Measurements from ENCODE around the gene SLC38A10.

Gene SLC38A10

GRCh38 chr17:81238490-81238814 lies 56.7 kb downstream of the SLC38A10 start:
- Histone ChIP-seq H3K27me3 (ENCODE audit: control insufficient read depth, insufficient read depth, low read length) (no peaks in the 10 kb centered on the region), H3K4me1 (ENCODE audit: control insufficient read depth, insufficient read depth, low read length) (peaks cover 7% of the 10 kb centered on the region), H3K9me3 (ENCODE audit: control insufficient read depth, insufficient read depth, low read length) (no peaks in the 10 kb centered on the region), H3K27ac (ENCODE audit: low read length) (no peak overlapping the region), H3K4me3 (ENCODE audit: low read length) (peak overlapping the region; percentile 94), H3K36me3 (ENCODE audit: control insufficient read depth, insufficient read depth, low read length) (0 out of 2 replicates have a peak, but pooled peaks cover 4% of the 10 kb centered on the region)
- WGBS (ENCODE audit: insufficient coverage, insufficient read length): no CpG with 5 or more reads among the region's 26 CpGs
- DNase-seq (ENCODE audit: low read depth, low spot score): no peak

GRCh38 chr17:81237591-81238489 lies 57.3 kb downstream of the SLC38A10 start:
- Histone ChIP-seq H3K4me1 (ENCODE audit: control insufficient read depth, insufficient read depth, low read length) (peaks cover 7% of the 10 kb centered on the region), H3K36me3 (ENCODE audit: control insufficient read depth, insufficient read depth, low read length) (0 out of 2 replicates have a peak, but pooled peaks cover 4% of the 10 kb centered on the region), H3K9me3 (ENCODE audit: control insufficient read depth, insufficient read depth, low read length) (no peaks in the 10 kb centered on the region), H3K27me3 (ENCODE audit: control insufficient read depth, insufficient read depth, low read length) (no peaks in the 10 kb centered on the region), H3K27ac (ENCODE audit: low read length) (no peak overlapping the region), H3K4me3 (ENCODE audit: low read length) (peak overlapping the region; percentile 94; the same call in 1 of the 2 replicates)
- no CpG with 5 or more reads among the region's 36 CpGs for WGBS (ENCODE audit: insufficient coverage, insufficient read length)
- no peak for DNase-seq (ENCODE audit: low read depth, low spot score)

GRCh38 chr17:81236784-81237183 lies 58.3 kb downstream of the SLC38A10 start:
- WGBS (ENCODE audit: insufficient coverage, insufficient read length): no CpG with 5 or more reads among the region's 21 CpGs
- H3K27me3 ChIP-seq (ENCODE audit: control insufficient read depth, insufficient read depth, low read length): no peaks in the 10 kb centered on the region
- H3K4me3 ChIP-seq (ENCODE audit: low read length): no peak overlapping the region
- H3K27ac ChIP-seq (ENCODE audit: low read length): no peak overlapping the region
- H3K36me3 ChIP-seq (ENCODE audit: control insufficient read depth, insufficient read depth, low read length): peaks cover 4% of the 10 kb centered on the region; the same call in 1 of the 2 replicates
- peaks cover 5% of the 10 kb centered on the region for H3K4me1 ChIP-seq (ENCODE audit: control insufficient read depth, insufficient read depth, low read length)
- no peak for DNase-seq (ENCODE audit: low read depth, low spot score)
- no peaks in the 10 kb centered on the region for H3K9me3 ChIP-seq (ENCODE audit: control insufficient read depth, insufficient read depth, low read length)

GRCh38 chr17:81235822-81236740 lies 59.0 kb downstream of the SLC38A10 start:
- peaks cover 5% of the 10 kb centered on the region for H3K36me3 ChIP-seq (ENCODE audit: control insufficient read depth, insufficient read depth, low read length)
- H3K4me3 ChIP-seq (ENCODE audit: low read length): no peak overlapping the region
- no peak overlapping the region for H3K27ac ChIP-seq (ENCODE audit: low read length)
- H3K9me3 ChIP-seq (ENCODE audit: control insufficient read depth, insufficient read depth, low read length): no peaks in the 10 kb centered on the region
- no peaks in the 10 kb centered on the region for H3K27me3 ChIP-seq (ENCODE audit: control insufficient read depth, insufficient read depth, low read length)
- no CpG with 5 or more reads among the region's 32 CpGs for WGBS (ENCODE audit: insufficient coverage, insufficient read length)
- no peak for DNase-seq (ENCODE audit: low read depth, low spot score)
- H3K4me1 ChIP-seq (ENCODE audit: control insufficient read depth, insufficient read depth, low read length): peaks cover 5% of the 10 kb centered on the region

GRCh38 chr17:81234940-81235821 lies 59.9 kb downstream of the SLC38A10 start:
- Histone ChIP-seq H3K27ac (ENCODE audit: low read length) (no peak overlapping the region), H3K4me1 (ENCODE audit: control insufficient read depth, insufficient read depth, low read length) (peaks cover 5% of the 10 kb centered on the region), H3K36me3 (ENCODE audit: control insufficient read depth, insufficient read depth, low read length) (peaks cover 8% of the 10 kb centered on the region), H3K4me3 (ENCODE audit: low read length) (no peak overlapping the region), H3K9me3 (ENCODE audit: control insufficient read depth, insufficient read depth, low read length) (no peaks in the 10 kb centered on the region), H3K27me3 (ENCODE audit: control insufficient read depth, insufficient read depth, low read length) (no peaks in the 10 kb centered on the region)
- WGBS (ENCODE audit: insufficient coverage, insufficient read length): no CpG with 5 or more reads among the region's 26 CpGs
- DNase-seq (ENCODE audit: low read depth, low spot score): no peak

- no CpG with 5 or more reads among the region's 13 CpGs for WGBS (ENCODE audit: insufficient coverage, insufficient read length)
These were observed 60.6 kb downstream of the SLC38A10 start for GRCh38 chr17:81234506-81234855.

GRCh38 chr17:81233811-81234505 lies 61.1 kb downstream of the SLC38A10 start:
- H3K27me3 ChIP-seq (ENCODE audit: control insufficient read depth, insufficient read depth, low read length): no peaks in the 10 kb centered on the region
- H3K4me3 ChIP-seq (ENCODE audit: low read length): no peak overlapping the region
- no peak overlapping the region for H3K27ac ChIP-seq (ENCODE audit: low read length)
- peaks cover 8% of the 10 kb centered on the region for H3K36me3 ChIP-seq (ENCODE audit: control insufficient read depth, insufficient read depth, low read length)
- WGBS (ENCODE audit: insufficient coverage, insufficient read length): no CpG with 5 or more reads among the region's 21 CpGs
- no peaks in the 10 kb centered on the region for H3K9me3 ChIP-seq (ENCODE audit: control insufficient read depth, insufficient read depth, low read length)
- peaks cover 2% of the 10 kb centered on the region for H3K4me1 ChIP-seq (ENCODE audit: control insufficient read depth, insufficient read depth, low read length)
- no peak for DNase-seq (ENCODE audit: low read depth, low spot score)

More at GRCh38 chr17:81234506-81234855, 60.6 kb downstream of the SLC38A10 start:
- Histone ChIP-seq H3K27me3 (ENCODE audit: control insufficient read depth, insufficient read depth, low read length) (no peaks in the 10 kb centered on the region), H3K36me3 (ENCODE audit: control insufficient read depth, insufficient read depth, low read length) (peaks cover 8% of the 10 kb centered on the region), H3K4me3 (ENCODE audit: low read length) (no peak overlapping the region), H3K27ac (ENCODE audit: low read length) (no peak overlapping the region), H3K4me1 (ENCODE audit: control insufficient read depth, insufficient read depth, low read length) (peaks cover 2% of the 10 kb centered on the region), H3K9me3 (ENCODE audit: control insufficient read depth, insufficient read depth, low read length) (no peaks in the 10 kb centered on the region)
- DNase-seq (ENCODE audit: low read depth, low spot score): no peak

GRCh38 chr17:81233316-81233715 lies 61.8 kb downstream of the SLC38A10 start:
- Histone ChIP-seq H3K4me1 (ENCODE audit: control insufficient read depth, insufficient read depth, low read length) (peaks cover 2% of the 10 kb centered on the region), H3K27ac (ENCODE audit: low read length) (no peak overlapping the region), H3K9me3 (ENCODE audit: control insufficient read depth, insufficient read depth, low read length) (no peaks in the 10 kb centered on the region), H3K27me3 (ENCODE audit: control insufficient read depth, insufficient read depth, low read length) (no peaks in the 10 kb centered on the region), H3K36me3 (ENCODE audit: control insufficient read depth, insufficient read depth, low read length) (peaks cover 8% of the 10 kb centered on the region), H3K4me3 (ENCODE audit: low read length) (no peak overlapping the region)
- no CpG with 5 or more reads among the region's 17 CpGs for whole genome bisulfite sequencing (ENCODE audit: insufficient coverage, insufficient read length)
- DNase-seq (ENCODE audit: low read depth, low spot score): no peak

GRCh38 chr17:81232616-81233241 lies 62.4 kb downstream of the SLC38A10 start:
- no peak for DNase-seq (ENCODE audit: low read depth, low spot score)
- WGBS (ENCODE audit: insufficient coverage, insufficient read length): no CpG with 5 or more reads among the region's 19 CpGs
- Histone ChIP-seq H3K27ac (ENCODE audit: low read length) (no peak overlapping the region), H3K27me3 (ENCODE audit: control insufficient read depth, insufficient read depth, low read length) (no peaks in the 10 kb centered on the region), H3K4me1 (ENCODE audit: control insufficient read depth, insufficient read depth, low read length) (no peaks in the 10 kb centered on the region; the same call in 1 of the 2 replicates), H3K4me3 (ENCODE audit: low read length) (no peak overlapping the region), H3K36me3 (ENCODE audit: control insufficient read depth, insufficient read depth, low read length) (peaks cover 8% of the 10 kb centered on the region), H3K9me3 (ENCODE audit: control insufficient read depth, insufficient read depth, low read length) (no peaks in the 10 kb centered on the region)
